Measurements from ENCODE around the gene CMBL.

Gene CMBL

GRCh38 chr5:10293907-10294662 lies 13.6 kb downstream of the CMBL start:
- Histone ChIP-seq H3K4me3 (replicated peaks; ENCODE audit: low read depth, low read length) (no peak overlapping the region), H3K27me3 (replicated peaks; ENCODE audit: control insufficient read depth, insufficient read depth, low read length) (no peaks in the 10 kb centered on the region), H3K36me3 (ENCODE audit: control insufficient read depth, insufficient read depth, low read length) (no peaks in the 10 kb centered on the region)
- TF ChIP-seq, protein P1, sequence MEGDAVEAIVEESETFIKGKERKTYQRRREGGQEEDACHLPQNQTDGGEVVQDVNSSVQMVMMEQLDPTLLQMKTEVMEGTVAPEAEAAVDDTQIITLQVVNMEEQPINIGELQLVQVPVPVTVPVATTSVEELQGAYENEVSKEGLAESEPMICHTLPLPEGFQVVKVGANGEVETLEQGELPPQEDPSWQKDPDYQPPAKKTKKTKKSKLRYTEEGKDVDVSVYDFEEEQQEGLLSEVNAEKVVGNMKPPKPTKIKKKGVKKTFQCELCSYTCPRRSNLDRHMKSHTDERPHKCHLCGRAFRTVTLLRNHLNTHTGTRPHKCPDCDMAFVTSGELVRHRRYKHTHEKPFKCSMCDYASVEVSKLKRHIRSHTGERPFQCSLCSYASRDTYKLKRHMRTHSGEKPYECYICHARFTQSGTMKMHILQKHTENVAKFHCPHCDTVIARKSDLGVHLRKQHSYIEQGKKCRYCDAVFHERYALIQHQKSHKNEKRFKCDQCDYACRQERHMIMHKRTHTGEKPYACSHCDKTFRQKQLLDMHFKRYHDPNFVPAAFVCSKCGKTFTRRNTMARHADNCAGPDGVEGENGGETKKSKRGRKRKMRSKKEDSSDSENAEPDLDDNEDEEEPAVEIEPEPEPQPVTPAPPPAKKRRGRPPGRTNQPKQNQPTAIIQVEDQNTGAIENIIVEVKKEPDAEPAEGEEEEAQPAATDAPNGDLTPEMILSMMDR (IDR thresholded peaks at IDR 0.05; ENCODE audit: insufficient read depth, low read length, poor library complexity, severe bottlenecking) = no peak
- DNase-seq (ENCODE audit: extremely low read depth, insufficient read length) = no peak

GRCh38 chr5:10291692-10292339 lies 15.9 kb downstream of the CMBL start:
- no peak overlapping the region for H3K4me3 ChIP-seq (replicated peaks; ENCODE audit: low read depth, low read length)
- no peak for DNase-seq (ENCODE audit: extremely low read depth, insufficient read length)
- H3K27me3 ChIP-seq (replicated peaks; ENCODE audit: control insufficient read depth, insufficient read depth, low read length) = no peaks in the 10 kb centered on the region
- H3K36me3 ChIP-seq (ENCODE audit: control insufficient read depth, insufficient read depth, low read length) = no peaks in the 10 kb centered on the region
- TF ChIP-seq, protein P1 (IDR thresholded peaks at IDR 0.05; ENCODE audit: insufficient read depth, low read length, poor library complexity, severe bottlenecking) = no peak

GRCh38 chr5:10290438-10290837 lies 17.3 kb downstream of the CMBL start:
- no peak for DNase-seq (ENCODE audit: extremely low read depth, insufficient read length)
- no peak overlapping the region for H3K4me3 ChIP-seq (replicated peaks; ENCODE audit: low read depth, low read length)
- H3K36me3 ChIP-seq (ENCODE audit: control insufficient read depth, insufficient read depth, low read length) = no peaks in the 10 kb centered on the region

DNA sequence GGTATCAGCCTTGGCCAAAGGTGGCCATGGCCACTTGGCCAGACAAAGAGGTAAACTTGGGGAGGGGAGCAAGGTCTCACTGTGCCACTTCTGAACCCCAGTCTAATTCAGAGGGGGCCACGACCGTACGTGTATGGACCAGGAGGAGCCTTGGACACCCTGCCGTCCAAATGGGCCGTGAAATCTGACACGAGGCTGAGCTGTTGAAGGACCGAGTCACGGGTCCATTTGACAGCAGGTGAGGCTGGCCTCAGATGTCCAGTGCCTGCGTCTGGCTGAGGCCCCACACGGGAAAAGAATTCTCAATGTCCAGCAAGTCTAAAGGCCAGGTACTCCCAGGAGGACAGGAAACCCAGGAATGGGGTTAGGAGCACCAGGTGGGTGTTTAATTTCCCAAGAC lies 17.7 kb downstream of the CMBL start:
- H3K4me3 ChIP-seq (replicated peaks; ENCODE audit: low read depth, low read length) = no peak overlapping the region
- TF ChIP-seq, protein P1 (IDR thresholded peaks at IDR 0.05; ENCODE audit: insufficient read depth, low read length, poor library complexity, severe bottlenecking) = no peak
- DNase-seq (ENCODE audit: extremely low read depth, insufficient read length) = no peak
- H3K36me3 ChIP-seq (ENCODE audit: control insufficient read depth, insufficient read depth, low read length) = no peaks in the 10 kb centered on the region
- no peaks in the 10 kb centered on the region for H3K27me3 ChIP-seq (replicated peaks; ENCODE audit: control insufficient read depth, insufficient read depth, low read length)

More at GRCh38 chr5:10290438-10290837, 17.3 kb downstream of the CMBL start:
- H3K27me3 ChIP-seq (replicated peaks; ENCODE audit: control insufficient read depth, insufficient read depth, low read length) = no peaks in the 10 kb centered on the region
- TF ChIP-seq, protein P1 (IDR thresholded peaks at IDR 0.05; ENCODE audit: insufficient read depth, low read length, poor library complexity, severe bottlenecking) = no peak

- DNase-seq (ENCODE audit: extremely low read depth, insufficient read length) = no peak
- Histone ChIP-seq H3K36me3 (ENCODE audit: control insufficient read depth, insufficient read depth, low read length) (no peaks in the 10 kb centered on the region), H3K4me3 (replicated peaks; ENCODE audit: low read depth, low read length) (no peak overlapping the region), H3K27me3 (replicated peaks; ENCODE audit: control insufficient read depth, insufficient read depth, low read length) (no peaks in the 10 kb centered on the region)
- TF ChIP-seq, protein P1 (IDR thresholded peaks at IDR 0.05; ENCODE audit: insufficient read depth, low read length, poor library complexity, severe bottlenecking) = no peak
These were observed 18.3 kb downstream of the CMBL start for GRCh38 chr5:10289353-10289752.
